ENCODE results near the gene PHC2. TPM values are rescaled to one million over a fixed set of nuclear protein-coding genes. Genes with fewer than 3 reads are reported as not detected.

Gene PHC2
- total RNA-seq, 1 experiment from 2014 or later: 46.3 TPM

DNA sequence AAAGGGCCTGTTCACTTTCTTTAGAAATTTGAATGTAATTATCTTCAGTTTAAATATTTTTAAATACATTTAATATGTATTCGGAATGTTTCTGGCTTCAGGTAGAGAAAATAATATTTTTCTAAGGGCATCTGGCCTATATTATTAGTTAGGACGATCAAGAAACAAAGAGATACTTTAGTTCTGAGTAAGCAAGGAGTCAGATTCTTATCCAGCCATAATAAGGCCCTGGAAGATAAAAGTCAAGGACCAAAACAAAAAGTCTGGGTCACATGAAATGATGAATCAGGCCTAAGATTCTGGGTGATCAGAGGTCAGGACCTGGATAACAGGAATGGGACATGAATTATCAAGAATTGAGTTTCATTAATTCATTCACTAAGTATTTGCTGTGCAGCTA is 6.3 kb downstream of the PHC2 start:
- DNase-seq (ENCODE audit: extremely low read depth, low read depth): no peak

DNA sequence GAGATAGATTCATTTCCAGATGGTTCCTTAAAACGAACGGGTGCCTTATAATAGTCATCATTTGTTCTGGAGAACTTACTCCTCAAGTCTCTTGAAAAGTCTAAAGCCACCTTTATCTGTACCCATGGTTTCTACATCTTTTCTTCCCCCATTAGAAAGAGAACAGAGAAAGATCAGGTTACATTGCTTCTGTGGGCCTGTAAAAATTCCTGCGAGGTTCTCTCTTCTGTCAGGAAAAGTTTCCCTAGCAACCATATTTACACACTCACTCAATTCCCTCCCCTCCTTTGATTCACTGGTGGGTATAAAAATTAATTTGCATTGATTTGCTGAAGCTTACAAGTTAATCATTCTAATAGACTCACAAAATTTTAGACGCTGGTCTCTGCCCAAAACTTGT is 6.7 kb downstream of the PHC2 start:
- DNase-seq (ENCODE audit: extremely low read depth, low read depth): no peak

DNA sequence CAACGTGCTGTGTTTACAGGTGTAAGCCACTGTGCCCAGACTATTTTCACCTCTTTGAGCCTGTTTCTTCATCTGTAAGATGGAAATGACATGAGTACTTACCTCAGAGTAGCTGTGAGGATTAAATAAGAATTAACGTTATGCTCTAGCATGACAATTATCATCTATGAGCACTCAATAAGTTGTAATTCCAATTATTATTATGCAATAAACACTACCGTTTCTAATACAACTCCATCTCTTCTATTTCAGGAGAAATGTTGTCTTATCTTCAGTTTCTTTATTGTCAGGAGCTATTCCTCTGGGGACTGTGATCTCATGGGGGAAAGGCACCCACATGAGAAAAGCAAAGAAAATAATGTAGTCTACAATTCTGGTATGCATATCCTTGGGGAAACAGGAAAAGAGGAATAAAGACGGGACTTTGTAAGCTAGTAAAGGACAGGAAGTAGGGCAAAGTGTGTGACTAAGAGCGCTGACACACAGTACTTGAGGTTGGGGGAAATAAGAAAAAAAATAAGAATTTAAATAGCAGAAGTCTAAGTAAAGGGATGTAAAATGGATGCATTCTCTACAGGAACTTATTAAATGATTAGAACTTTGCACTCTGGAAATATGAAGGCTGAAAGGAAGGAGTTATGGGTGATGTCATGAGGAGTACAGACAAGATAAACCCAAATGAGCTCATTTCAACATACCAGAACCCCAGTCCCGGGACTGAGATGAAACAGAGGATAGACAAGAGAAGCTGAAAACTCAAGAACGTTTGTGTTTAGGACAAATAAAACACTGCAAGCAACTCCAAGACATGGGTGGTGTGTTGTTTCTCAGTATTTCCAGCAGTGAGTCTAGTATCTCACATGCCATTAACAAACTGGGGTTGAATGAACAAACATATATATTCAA is 9.8 kb downstream of the PHC2 start:
- DNase-seq (ENCODE audit: extremely low read depth, low read depth): no peak

DNA sequence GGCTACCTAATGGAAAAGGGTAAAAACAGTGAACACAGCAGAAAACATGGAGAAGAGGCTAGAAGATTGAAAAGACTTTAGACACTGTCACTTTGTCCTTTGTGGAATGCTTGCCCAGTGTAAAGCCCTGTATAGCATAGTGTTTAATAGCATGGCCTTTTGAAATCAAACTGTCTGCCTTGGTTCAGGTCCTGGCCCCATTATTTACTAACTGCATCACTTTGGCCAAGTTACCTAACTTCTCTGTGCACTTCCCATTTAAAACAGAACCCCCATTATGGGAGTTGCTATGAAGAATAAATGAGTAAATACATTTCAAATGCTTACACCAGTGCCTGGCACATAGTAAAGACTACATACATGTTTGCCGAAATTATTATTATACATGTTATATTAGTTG is 12.1 kb downstream of the PHC2 start:
- no peak for DNase-seq (ENCODE audit: extremely low read depth, low read depth)

DNA sequence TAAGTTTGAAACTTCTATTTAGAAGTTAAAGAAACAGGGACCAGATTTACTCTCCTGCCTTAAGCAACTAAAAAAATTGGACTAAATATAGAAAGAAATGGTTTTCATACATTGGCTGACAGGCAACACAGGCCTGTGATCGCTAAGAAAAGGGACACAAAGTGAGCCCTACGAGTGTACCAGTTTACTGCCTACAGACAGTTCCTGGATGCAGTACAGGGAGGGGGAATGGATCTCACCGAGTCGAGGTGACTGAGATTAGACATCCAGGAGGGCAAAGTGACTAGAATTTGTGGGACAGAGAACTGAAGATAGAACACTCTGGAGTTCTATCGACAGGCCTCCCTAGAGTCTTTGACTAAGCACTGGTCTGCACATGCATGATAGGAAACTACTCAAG is 16.0 kb downstream of the PHC2 start:
- DNase-seq (ENCODE audit: extremely low read depth, low read depth): no peak

DNA sequence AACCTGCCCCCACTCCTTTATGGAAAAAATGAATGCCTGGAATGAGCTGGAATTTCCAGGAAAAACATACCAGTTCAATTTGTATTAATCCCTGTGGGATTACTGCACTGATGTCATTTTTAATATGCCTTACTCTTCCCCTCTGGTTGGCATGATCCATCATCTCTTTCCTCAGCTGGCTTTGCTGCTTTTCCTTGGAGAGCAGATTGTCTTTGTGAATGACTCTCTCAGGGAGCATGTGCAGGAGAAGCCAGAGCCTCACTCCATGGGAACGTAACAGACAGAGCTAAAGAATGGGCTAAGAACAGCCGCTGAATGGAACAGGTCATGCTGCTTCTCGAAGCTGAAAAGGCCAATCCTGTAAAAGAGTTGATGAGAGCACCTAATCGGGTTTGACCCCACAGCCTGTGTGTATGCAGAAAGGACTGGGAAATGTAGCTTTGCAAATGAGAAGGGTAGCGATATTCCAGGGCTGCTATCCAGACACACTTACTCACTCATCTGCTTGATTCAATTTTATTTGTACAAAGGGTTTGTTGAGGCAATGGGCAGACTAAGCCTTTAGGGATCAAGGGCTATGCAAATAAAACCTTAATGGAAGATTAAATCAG is 20.7 kb downstream of the PHC2 start:
- DNase-seq (ENCODE audit: extremely low read depth, low read depth): no peak

DNA sequence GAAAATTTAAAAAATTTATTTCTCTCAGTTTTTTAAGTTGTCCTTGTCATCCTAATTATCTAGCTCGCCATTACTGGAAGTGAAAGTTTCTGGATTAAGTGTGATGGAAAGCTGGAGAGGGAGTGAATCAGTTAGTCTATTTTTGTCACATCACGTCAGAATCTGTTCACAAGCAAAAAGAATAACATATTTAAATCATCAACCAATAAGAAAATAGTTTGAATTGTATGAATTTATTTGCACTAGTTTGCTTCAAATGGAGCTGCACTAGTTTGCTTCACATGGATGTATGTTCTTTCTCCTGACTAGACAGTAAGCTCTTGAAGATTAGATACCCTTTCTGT is 22.8 kb downstream of the PHC2 start:
- no peak for DNase-seq (ENCODE audit: extremely low read depth, low read depth)

DNA sequence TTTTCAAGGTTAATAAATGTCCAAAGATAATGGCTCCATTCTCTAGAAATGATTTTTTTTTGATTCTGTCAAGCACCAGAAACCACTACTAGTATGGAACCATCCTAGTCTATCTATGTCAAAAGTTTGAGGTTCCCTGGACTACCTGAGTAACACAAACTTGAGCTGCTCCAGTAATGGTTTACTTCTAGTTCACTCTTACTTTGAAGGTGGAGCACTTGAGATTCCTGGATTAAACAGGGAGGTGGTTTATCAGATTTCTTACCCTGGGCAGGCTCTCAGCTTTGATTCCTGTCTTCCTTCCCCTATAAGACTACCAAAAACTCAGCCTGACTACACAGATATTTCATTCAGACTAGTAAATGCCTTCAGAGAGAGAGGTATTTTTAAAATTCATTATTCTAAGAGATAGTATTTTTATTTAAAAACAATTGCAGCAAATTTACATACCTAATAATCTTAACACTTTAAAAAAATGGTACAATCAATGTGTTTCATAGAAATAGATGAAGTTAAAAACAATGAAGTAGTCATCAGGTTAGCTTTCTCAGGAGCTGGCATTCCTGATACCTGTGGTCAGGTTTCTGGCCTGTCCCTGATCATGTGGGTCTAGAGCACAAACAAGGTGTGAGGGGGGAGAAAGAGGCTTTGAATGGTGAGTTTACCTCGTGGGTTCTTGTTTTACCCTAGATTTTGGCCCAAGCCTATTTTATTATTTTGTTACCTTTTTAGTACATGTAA is 23.4 kb downstream of the PHC2 start:
- DNase-seq (ENCODE audit: extremely low read depth, low read depth): no peak

DNA sequence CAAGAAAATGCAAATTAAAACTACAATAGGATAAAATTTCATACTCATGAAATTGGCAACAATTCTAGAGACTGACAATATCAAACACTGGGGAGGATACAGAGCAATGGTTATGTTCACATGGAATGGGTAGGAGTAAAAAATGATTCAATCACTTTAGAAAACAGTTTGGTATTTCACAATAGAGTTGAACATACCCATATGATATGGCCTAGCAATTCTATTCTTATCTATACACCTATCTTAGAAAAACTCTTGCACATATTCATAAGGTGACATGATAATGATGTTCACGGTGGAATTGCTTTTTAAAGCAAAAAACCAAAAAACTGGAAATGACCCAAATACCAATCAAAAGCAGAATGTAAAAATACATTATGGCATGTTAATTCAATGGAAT is 28.7 kb downstream of the PHC2 start:
- DNase-seq (ENCODE audit: extremely low read depth, low read depth): no peak

DNA sequence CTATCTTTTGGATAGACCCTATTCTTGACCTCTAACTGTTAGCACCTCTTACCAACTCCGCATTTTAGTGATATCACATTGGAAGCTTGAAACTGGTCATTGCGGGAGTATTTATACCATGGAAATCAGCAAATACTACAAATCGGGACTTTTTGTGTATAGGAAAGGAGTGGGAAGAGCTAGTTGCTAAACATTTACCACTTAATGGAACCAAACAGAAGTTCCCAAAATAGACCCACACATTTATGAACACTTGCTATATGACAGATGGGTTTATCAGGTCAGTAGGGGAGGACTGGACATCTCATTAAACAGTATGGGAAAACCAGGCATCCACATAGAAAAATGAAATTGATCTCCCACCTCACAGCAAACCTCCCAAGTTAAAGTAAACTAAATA is 29.4 kb downstream of the PHC2 start:
- DNase-seq (ENCODE audit: extremely low read depth, low read depth): no peak

DNA sequence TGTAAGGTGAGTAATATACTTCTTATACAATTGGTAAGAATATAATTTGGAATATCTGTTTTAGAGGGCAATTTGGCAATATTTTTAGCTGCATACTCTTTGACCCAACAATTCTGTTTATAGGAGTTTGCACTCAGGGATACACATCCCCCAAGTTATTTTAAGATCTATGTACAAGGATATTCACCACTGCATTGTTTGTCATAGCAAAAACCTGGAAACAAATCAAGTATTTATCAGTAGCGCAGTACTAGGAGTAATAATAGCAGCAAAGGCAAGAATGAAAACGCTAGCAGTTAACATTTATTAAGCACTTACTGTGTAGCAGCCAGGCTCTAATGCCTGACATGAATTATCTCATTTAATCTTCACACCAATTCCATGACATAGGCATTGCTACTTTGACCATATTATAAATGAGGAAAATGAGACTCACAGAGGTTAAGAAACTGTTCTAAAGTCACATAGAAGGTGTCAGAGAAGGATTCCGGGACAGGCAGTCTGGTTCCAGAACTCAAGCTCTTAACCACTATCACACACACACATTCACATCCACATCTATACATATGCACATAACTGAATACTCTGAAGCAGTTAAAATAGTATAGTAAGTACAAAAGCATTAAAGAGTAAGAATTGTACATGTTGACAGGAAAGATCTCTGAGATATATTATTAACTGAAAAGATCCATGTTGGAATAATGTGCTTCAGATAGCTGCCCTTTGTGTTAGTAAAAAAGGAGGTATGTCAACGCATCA is 30.6 kb downstream of the PHC2 start:
- no peak for DNase-seq (ENCODE audit: extremely low read depth, low read depth)

DNA sequence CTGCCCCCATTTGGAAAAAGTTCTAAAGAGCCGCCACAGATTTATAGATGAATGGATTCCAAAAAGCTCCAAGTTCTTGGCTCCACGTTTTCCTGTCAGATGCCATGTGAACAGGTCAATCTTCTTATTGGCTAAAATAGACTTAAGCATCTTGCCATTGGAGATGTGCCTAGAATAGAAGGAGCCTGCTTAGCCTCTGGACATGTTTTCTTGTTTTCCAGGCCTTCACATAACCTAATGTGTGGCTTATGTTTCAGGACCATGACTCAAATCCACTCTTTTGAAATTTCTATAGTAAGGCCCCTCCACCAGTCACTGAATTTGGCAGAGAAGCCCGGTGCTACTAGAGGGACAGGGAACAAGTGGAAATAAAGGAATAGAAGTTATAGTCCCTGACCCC is 31.5 kb downstream of the PHC2 start:
- DNase-seq (ENCODE audit: extremely low read depth, low read depth): no peak

DNA sequence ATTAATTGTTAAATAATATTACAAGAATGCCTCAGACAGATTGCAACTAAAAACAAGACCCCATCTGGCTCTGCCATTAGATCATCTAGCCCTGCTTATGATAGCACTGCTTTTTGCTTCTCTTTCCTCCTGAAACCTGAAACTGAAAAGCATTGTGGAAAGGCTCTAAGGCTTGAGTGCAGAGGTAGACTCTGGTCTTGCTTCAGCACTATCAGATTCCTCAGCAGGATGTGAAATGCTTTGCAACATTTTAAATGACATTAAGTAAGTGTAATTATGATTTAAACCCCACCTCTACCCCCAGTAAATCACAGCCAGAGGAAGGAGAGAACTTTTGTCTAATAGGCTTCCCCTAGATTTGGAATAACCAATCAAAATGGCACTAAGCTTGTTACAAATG is 32.9 kb downstream of the PHC2 start:
- DNase-seq (ENCODE audit: extremely low read depth, low read depth): no peak

DNA sequence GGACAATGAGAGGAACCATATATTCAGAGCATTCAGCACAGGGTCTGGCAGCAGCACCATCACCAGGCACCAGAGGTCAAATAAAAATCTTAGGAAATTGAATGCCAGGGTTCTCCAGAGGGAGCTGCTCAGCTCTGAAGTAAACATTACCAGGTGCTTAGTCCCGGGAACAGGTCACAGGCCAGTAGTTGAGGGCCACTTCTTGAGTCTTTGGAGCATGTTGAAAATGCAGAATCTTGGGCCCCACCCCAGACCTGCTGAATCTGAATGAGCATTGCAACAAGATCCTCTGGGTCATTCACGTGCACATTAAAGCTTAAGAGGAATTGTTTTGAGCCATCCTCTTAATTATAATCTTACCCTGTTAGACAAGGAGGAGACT is 33.8 kb downstream of the PHC2 start:
- no peak for DNase-seq (ENCODE audit: extremely low read depth, low read depth)

DNA sequence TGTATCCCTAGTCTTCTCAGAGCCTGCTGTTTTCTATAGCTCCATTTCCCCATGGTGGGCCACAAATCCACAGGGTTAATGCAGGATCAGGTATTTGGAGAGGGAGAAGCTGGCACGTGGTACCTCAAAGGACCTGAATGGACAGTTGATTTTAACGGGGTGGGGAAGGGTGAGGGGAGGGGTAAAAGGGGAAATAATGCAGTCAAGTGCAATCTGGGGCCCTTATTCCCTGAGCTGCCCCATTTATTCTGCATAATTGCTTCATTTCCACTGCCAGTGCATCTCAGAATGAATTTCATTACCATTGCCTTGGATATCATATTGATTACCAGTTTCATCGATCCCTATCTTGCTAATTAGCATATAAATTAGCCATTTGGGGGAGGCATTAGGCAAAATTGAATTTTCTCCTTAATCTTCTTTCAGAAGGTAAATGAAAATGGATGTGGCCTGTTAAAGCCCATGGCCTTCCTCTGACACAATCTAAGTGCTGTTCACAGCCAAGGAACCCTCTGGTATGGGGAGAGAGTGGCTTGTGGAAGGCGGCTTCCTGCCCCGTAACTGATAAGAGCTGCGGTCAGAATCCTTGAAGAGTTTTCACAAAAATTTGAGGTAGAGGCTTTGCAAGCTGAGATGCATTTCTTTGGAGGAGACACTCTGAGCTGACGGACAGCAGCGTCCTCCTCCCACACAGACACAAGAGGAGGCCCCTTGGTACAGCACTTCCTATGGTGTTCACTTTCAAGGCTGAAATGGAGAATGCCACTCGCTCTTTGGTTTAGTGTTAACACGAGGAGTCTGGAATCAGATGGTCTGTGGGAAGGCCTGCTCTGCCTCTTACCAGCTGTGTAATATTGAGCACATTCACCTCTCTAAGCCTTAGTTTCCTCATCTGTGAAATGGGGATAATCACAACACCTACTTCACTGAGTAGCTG is 34.4 kb downstream of the PHC2 start:
- DNase-seq (ENCODE audit: extremely low read depth, low read depth): no peak

DNA sequence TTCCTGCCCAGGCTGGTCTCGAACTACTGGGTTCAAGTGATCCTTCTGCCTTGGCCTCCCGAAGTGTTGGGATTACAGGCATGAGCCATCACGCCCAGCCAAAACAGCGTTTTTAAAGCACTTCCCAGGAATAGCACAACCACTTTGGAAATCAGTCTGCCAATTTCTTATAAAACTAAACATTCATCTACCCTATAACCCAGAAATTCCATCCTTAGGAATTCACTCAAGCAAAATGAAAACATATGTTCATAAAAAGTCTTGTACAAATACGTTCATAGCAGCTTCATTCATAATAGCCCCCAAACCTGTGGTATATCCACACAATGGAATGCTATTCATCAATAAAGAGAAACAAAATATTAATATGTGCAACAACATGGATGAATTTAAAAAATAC is 36.1 kb downstream of the PHC2 start:
- no peak for DNase-seq (ENCODE audit: extremely low read depth, low read depth)

DNA sequence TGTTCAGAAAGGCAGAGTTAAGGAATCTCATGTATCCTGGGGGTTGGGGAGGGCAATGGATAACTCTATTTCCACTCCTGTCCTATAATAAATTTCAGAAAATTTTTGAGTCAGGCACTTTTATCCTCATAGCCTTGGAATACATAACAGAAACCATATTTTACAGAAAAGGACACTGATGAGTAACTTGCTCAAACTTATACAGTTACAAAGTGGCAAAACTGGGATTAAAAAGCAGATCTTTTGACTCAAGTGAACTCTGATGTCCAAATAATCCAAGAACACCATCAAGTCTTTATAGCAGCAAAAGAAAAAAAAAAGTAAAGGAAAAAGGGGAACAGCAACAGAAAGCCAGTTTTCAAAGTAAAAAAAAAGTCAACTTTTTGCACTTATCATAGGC is 36.9 kb downstream of the PHC2 start:
- no peak for DNase-seq (ENCODE audit: extremely low read depth, low read depth)

DNA sequence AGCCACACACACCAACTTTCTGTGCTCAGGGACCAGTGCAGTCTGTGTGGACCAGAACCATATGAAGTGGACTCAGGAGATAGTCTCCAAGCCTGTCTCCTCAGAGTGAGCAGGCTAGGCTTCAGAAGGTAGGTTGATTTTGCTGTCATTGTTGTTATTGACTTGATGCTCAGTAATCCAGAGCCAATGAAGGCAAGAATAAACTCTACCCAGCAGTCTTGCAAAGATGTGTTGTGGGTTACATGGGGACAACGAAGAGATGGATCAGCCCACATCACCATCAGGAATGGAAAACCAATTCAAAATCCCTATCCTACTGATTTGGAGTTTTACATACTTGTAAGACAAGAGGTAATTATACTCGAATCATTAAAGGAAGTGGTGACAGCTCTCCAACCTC is 37.4 kb downstream of the PHC2 start:
- no peak for DNase-seq (ENCODE audit: extremely low read depth, low read depth)

DNA sequence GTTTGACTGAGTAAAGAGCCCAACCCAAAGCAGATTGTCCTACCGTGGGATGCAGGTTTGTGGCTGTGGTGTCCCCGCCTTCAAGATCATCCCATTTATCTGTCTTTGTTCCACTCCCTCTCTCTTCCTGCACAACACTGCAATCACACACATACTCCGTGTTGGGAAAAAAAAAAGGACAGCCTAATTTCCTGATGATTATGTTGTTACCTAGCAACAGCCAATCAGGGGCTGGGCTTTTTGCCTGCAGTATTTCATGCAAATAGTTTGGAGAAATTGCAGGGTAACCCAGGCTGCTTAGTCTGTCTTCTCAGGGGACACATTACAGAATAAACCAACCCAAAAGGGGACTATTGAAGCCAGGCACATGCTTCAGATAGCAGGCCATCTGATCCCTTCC is 38.3 kb downstream of the PHC2 start:
- no peak for DNase-seq (ENCODE audit: extremely low read depth, low read depth)

DNA sequence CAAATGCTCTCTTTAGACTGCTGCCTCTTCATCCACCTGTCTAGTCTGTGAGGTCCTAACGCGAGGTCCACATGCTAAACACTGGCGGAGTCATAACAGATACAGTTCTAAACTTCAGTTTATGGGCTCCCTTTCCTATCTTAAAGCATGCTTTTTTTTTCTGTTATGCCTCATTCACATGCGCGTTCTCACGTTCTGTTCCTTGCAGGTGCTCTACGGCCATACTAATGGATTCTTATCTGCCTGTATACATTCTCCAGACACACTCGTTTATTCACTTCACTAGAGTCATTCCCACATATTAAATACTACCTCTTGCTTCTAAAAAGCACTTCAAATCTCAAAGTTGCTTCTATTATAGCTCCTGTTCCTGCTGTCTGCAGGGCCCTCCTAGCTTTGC is 38.7 kb downstream of the PHC2 start:
- no peak for DNase-seq (ENCODE audit: extremely low read depth, low read depth)

Measured in NCI-H460 (cell line).